DND-41 (cell line): ENCODE measurements around the gene MAPKAPK2.

Experiments used
- ATAC-seq: fragments of 200-7000 bp; cut with Tn5 transposase; 3 replicates; pipeline ENCODE4 v1.9.1; 2021; ENCODE audit warnings: low read depth; ENCODE audit not compliant: insufficient read depth
- DNase-seq: peaks from one replicate; pipeline ENCODE4 v3.0.0-alpha.2; 2020
- H2AFZ ChIP-seq: 2 replicates; pipeline ENCODE4 v1.6.0; 2012; ENCODE audit warnings: low read depth, low read length
- H3K27ac ChIP-seq: 2 replicates; pipeline ENCODE4 v1.5.1; 2012; ENCODE audit warnings: low read length, inconsistent platforms
- H3K27me3 ChIP-seq: fragments of 200-600 bp; sonication (generic); 2 replicates; pipeline ENCODE4 v1.6.0; 2012; ENCODE audit warnings: low read length, mild to moderate bottlenecking, inconsistent platforms; ENCODE audit not compliant: insufficient read depth, poor library complexity
- H3K36me3 ChIP-seq: 2 replicates; pipeline ENCODE4 v1.5.1; 2012; ENCODE audit warnings: low read length, inconsistent platforms; ENCODE audit not compliant: insufficient read depth
- H3K4me1 ChIP-seq: 2 replicates; pipeline ENCODE4 v1.5.1; 2012; ENCODE audit warnings: mild to moderate bottlenecking, low read length; ENCODE audit not compliant: insufficient read depth
- H3K4me2 ChIP-seq: 2 replicates; pipeline ENCODE4 v1.6.0; 2012; ENCODE audit warnings: mild to moderate bottlenecking, moderate library complexity, low read length, inconsistent platforms; ENCODE audit not compliant: insufficient read depth
- H3K4me3 ChIP-seq, 2 experiments: fragments of 200-600 bp in 1 of 2; shearing (Covaris generic) in 1 of 2; 2 replicates each; pipeline ENCODE4 v1.5.1; 2012 to 2016; ENCODE audit warnings: inconsistent platforms in 2 of 2, low read length in 2 of 2, mild to moderate bottlenecking in 2 of 2, low read depth in 1 of 2, moderate library complexity in 1 of 2
- H3K79me2 ChIP-seq: 2 replicates; pipeline ENCODE4 v1.6.0; 2012; ENCODE audit warnings: low read length, inconsistent platforms; ENCODE audit not compliant: insufficient read depth
- H3K9ac ChIP-seq: 2 replicates; pipeline ENCODE4 v1.6.0; 2012; ENCODE audit warnings: low read depth, mild to moderate bottlenecking, inconsistent platforms, low read length, moderate library complexity
- H3K9me3 ChIP-seq: 2 replicates; pipeline ENCODE4 v1.5.1; 2012; ENCODE audit warnings: low read length, moderate library complexity, mild to moderate bottlenecking, inconsistent platforms; ENCODE audit not compliant: insufficient read depth, severe bottlenecking
- H4K20me1 ChIP-seq: 2 replicates; pipeline ENCODE4 v1.6.0; 2012; ENCODE audit warnings: low read length; ENCODE audit not compliant: insufficient read depth
- CTCF ChIP-seq: IDR thresholded peaks from 2 replicates; pipeline ENCODE4 v1.5.1; 2012; ENCODE audit warnings: borderline replicate concordance, low read length, moderate library complexity, mild to moderate bottlenecking; ENCODE audit not compliant: poor library complexity, severe bottlenecking; ENCODE audit errors: extremely low read depth
- EZH2 ChIP-seq: IDR thresholded peaks from 3 replicates; pipeline ENCODE4 v1.6.1; 2012; ENCODE audit warnings: borderline replicate concordance, low read depth, mild to moderate bottlenecking, moderate library complexity, low read length, inconsistent platforms; ENCODE audit not compliant: severe bottlenecking

Gene MAPKAPK2

GRCh38 chr1:206646504-206646903 is 38.2 kb upstream of the MAPKAPK2 start:
- H3K4me2 ChIP-seq: no peak overlapping the region
- H3K4me1 ChIP-seq: no peaks in the 10 kb centered on the region
- TF ChIP-seq CTCF: no peak
- TF ChIP-seq EZH2: no peak
- H4K20me1 ChIP-seq: no peaks in the 10 kb centered on the region
- H3K9me3 ChIP-seq: no peaks in the 10 kb centered on the region
- no peaks in the 10 kb centered on the region for H3K79me2 ChIP-seq
- H3K36me3 ChIP-seq: peaks cover 18% of the 10 kb centered on the region
- H2AFZ ChIP-seq: no peak overlapping the region
- no peak overlapping the region for H3K9ac ChIP-seq
- no peaks in the 10 kb centered on the region for H3K27me3 ChIP-seq
- DNase-seq: no peak
- no peak overlapping the region for H3K4me3 ChIP-seq
- no peak for ATAC-seq
- no peak overlapping the region for H3K27ac ChIP-seq

GRCh38 chr1:206647224-206647623 is 37.5 kb upstream of the MAPKAPK2 start:
- Histone ChIP-seq H3K9me3 (no peaks in the 10 kb centered on the region), H3K36me3 (peaks cover 18% of the 10 kb centered on the region), H3K9ac (no peak overlapping the region), H3K27ac (no peak overlapping the region), H2AFZ (no peak overlapping the region), H3K4me2 (no peak overlapping the region), H3K27me3 (no peaks in the 10 kb centered on the region), H4K20me1 (no peaks in the 10 kb centered on the region), H3K79me2 (no peaks in the 10 kb centered on the region), H3K4me3 (no peak overlapping the region), H3K4me1 (no peaks in the 10 kb centered on the region)
- no peak for TF ChIP-seq EZH2
- no peak for TF ChIP-seq CTCF
- no peak for ATAC-seq
- no peak for DNase-seq

- H3K36me3 ChIP-seq: peaks cover 14% of the 10 kb centered on the region
- H4K20me1 ChIP-seq: no peaks in the 10 kb centered on the region
- DNase-seq (no peak), ATAC-seq (no peak)
- H3K27me3 ChIP-seq: no peaks in the 10 kb centered on the region
- no peaks in the 10 kb centered on the region for H3K9me3 ChIP-seq
- no peaks in the 10 kb centered on the region for H3K4me1 ChIP-seq
- H3K4me2 ChIP-seq: no peak overlapping the region
- H3K27ac ChIP-seq: no peak overlapping the region
- H3K4me3 ChIP-seq: no peak overlapping the region
- no peak for TF ChIP-seq EZH2
- no peak for TF ChIP-seq CTCF
- H3K79me2 ChIP-seq: no peaks in the 10 kb centered on the region
- no peak overlapping the region for H3K9ac ChIP-seq
- no peak overlapping the region for H2AFZ ChIP-seq
Measured at GRCh38 chr1:206649261-206649921, 35.3 kb upstream of the MAPKAPK2 start.

- H3K4me3 ChIP-seq: no peak overlapping the region
- no peaks in the 10 kb centered on the region for H3K9me3 ChIP-seq
- DNase-seq (no peak), ATAC-seq (no peak)
- TF ChIP-seq EZH2: no peak
- TF ChIP-seq CTCF: no peak
- no peak overlapping the region for H3K27ac ChIP-seq
- no peak overlapping the region for H2AFZ ChIP-seq
- no peaks in the 10 kb centered on the region for H3K27me3 ChIP-seq
- no peaks in the 10 kb centered on the region for H4K20me1 ChIP-seq
- peaks cover 14% of the 10 kb centered on the region for H3K36me3 ChIP-seq
- H3K9ac ChIP-seq: no peak overlapping the region
- no peaks in the 10 kb centered on the region for H3K79me2 ChIP-seq
- no peaks in the 10 kb centered on the region for H3K4me1 ChIP-seq
- H3K4me2 ChIP-seq: no peak overlapping the region
Measured at GRCh38 chr1:206651014-206651413, 33.7 kb upstream of the MAPKAPK2 start.
